Mesodermal cell (in vitro differentiated cells): ENCODE data around the gene PTPRN2.
"Not testable (repeated sequence)": the region's sequence is repeated elsewhere in the genome, so short reads cannot be mapped to it uniquely, and the experiment has no call there.

Source experiments
- H3K27ac ChIP-seq: 2 replicates; pipeline ENCODE4 v1.7.0; 2013; ENCODE audit warnings: mild to moderate bottlenecking, low read depth, low read length, moderate library complexity; ENCODE audit not compliant: severe bottlenecking
- H3K36me3 ChIP-seq: 2 replicates; pipeline ENCODE4 v1.7.1; 2013; ENCODE audit warnings: mild to moderate bottlenecking, low read length, moderate library complexity; ENCODE audit not compliant: control insufficient read depth, insufficient read depth
- H3K4me1 ChIP-seq: one replicate; pipeline ENCODE4 v1.7.1; 2013; ENCODE audit warnings: mild to moderate bottlenecking, low read length; ENCODE audit not compliant: insufficient read depth, control insufficient read depth, poor library complexity, severe bottlenecking
- H3K4me3 ChIP-seq: 2 replicates; pipeline ENCODE4 v1.7.0; 2013; ENCODE audit warnings: low read length, control low read depth, mild to moderate bottlenecking; ENCODE audit not compliant: insufficient read depth, poor library complexity, severe bottlenecking; ENCODE audit errors: extremely low read depth
- H3K9me3 ChIP-seq: 2 replicates; pipeline ENCODE4 v1.7.1; 2013; ENCODE audit warnings: mild to moderate bottlenecking, low read length, moderate library complexity; ENCODE audit not compliant: control insufficient read depth
- WGBS, 2 experiments: methylation state at CpG; one replicate each; pipeline ENCODE4 v1.1.5; 2013; ENCODE audit warnings: missing lambda C conversion rate in 2 of 2; ENCODE audit not compliant: insufficient coverage in 2 of 2; 5-methylcytosine and 5-hydroxymethylcytosine counted together

The PTPRN2 gene

GRCh38 chr7:157596881-157597280 is 990.7 kb downstream of the PTPRN2 start:
- 76 to 81% methylated on average over 8 to 9 of the region's 15 CpGs for WGBS, 2 experiments
- Histone ChIP-seq H3K36me3 (no peaks in the 10 kb centered on the region), H3K9me3 (peaks cover 83% of the 10 kb centered on the region), H3K4me3 (no peak overlapping the region), H3K27ac (no peak overlapping the region), H3K4me1 (no peaks in the 10 kb centered on the region)

GRCh38 chr7:157596471-157596870 is 991.2 kb downstream of the PTPRN2 start:
- H3K36me3 ChIP-seq, result no peaks in the 10 kb centered on the region
- H3K9me3 ChIP-seq, result peaks cover 79% of the 10 kb centered on the region
- H3K27ac ChIP-seq, result no peak overlapping the region
- H3K4me3 ChIP-seq, result no peak overlapping the region
- WGBS, 2 experiments, result 74 to 77% methylated on average over 9 of the region's 11 CpGs
- H3K4me1 ChIP-seq, result no peaks in the 10 kb centered on the region

GRCh38 chr7:157596026-157596425 is 991.6 kb downstream of the PTPRN2 start:
- H3K36me3 ChIP-seq, result no peaks in the 10 kb centered on the region
- H3K4me1 ChIP-seq, result no peaks in the 10 kb centered on the region
- H3K27ac ChIP-seq, result no peak overlapping the region
- 78 to 83% methylated on average over 4 to 8 of the region's 11 CpGs for WGBS, 2 experiments
- no peak overlapping the region for H3K4me3 ChIP-seq
- H3K9me3 ChIP-seq, result peaks cover 75% of the 10 kb centered on the region

GRCh38 chr7:157595086-157595855 is 992.4 kb downstream of the PTPRN2 start:
- Histone ChIP-seq H3K9me3 (peaks cover 76% of the 10 kb centered on the region), H3K27ac (no peak overlapping the region), H3K4me1 (no peaks in the 10 kb centered on the region), H3K36me3 (no peaks in the 10 kb centered on the region), H3K4me3 (no peak overlapping the region)
- WGBS, 2 experiments, result 71 to 74% methylated on average over 20 of the region's 20 CpGs

- Histone ChIP-seq H3K36me3 (no peaks in the 10 kb centered on the region), H3K27ac (no peak overlapping the region), H3K9me3 (peaks cover 76% of the 10 kb centered on the region), H3K4me1 (no peaks in the 10 kb centered on the region), H3K4me3 (no peak overlapping the region)
- WGBS, 2 experiments, result 83 to 84% methylated on average over 18 to 20 of the region's 26 CpGs
Observed at GRCh38 chr7:157594306-157594705, 993.3 kb downstream of the PTPRN2 start.

- no peak overlapping the region for H3K4me3 ChIP-seq
- H3K36me3 ChIP-seq, result no peaks in the 10 kb centered on the region
- H3K4me1 ChIP-seq, result no peaks in the 10 kb centered on the region
- WGBS, 2 experiments, result 72 to 84% methylated on average over 9 to 14 of the region's 14 CpGs
- H3K27ac ChIP-seq, result no peak overlapping the region
- H3K9me3 ChIP-seq, result peaks cover 75% of the 10 kb centered on the region
Observed at GRCh38 chr7:157593541-157593940, 994.1 kb downstream of the PTPRN2 start.

GRCh38 chr7:157592636-157593320 is 994.8 kb downstream of the PTPRN2 start:
- 82 to 84% methylated on average over 22 to 29 of the region's 31 CpGs for WGBS, 2 experiments
- H3K9me3 ChIP-seq, result peaks cover 73% of the 10 kb centered on the region
- not testable (repeated sequence) for H3K4me1 ChIP-seq, H3K4me3 ChIP-seq, H3K36me3 ChIP-seq, H3K27ac ChIP-seq

- H3K4me3 ChIP-seq, result no peak overlapping the region
- H3K36me3 ChIP-seq, result no peaks in the 10 kb centered on the region
- peaks cover 71% of the 10 kb centered on the region for H3K9me3 ChIP-seq
- H3K27ac ChIP-seq, result no peak overlapping the region
- H3K4me1 ChIP-seq, result no peaks in the 10 kb centered on the region
- 67 to 85% methylated on average over 11 to 12 of the region's 13 CpGs for WGBS, 2 experiments
Observed at GRCh38 chr7:157590526-157590925, 997.1 kb downstream of the PTPRN2 start.

- peaks cover 64% of the 10 kb centered on the region for H3K9me3 ChIP-seq
- H3K36me3 ChIP-seq, result no peaks in the 10 kb centered on the region
- H3K27ac ChIP-seq, result no peak overlapping the region
- H3K4me1 ChIP-seq, result no peaks in the 10 kb centered on the region
- no peak overlapping the region for H3K4me3 ChIP-seq
- WGBS, 2 experiments, result 92 to 94% methylated on average over 4 to 9 of the region's 11 CpGs
Observed at GRCh38 chr7:157589680-157590079, 997.9 kb downstream of the PTPRN2 start.

GRCh38 chr7:157587805-157588560 is 999.6 kb downstream of the PTPRN2 start:
- H3K27ac ChIP-seq, result no peak overlapping the region
- WGBS, 2 experiments, result 84 to 85% methylated on average over 21 to 22 of the region's 34 CpGs
- no peaks in the 10 kb centered on the region for H3K4me1 ChIP-seq
- H3K9me3 ChIP-seq, result peaks cover 64% of the 10 kb centered on the region
- no peak overlapping the region for H3K4me3 ChIP-seq
- H3K36me3 ChIP-seq, result no peaks in the 10 kb centered on the region
